CD4-positive, alpha-beta memory T cell (primary cell): ENCODE measurements around the gene TMEM219. TPM values are rescaled to one million over a fixed set of nuclear protein-coding genes. Genes with fewer than 3 reads are reported as not detected.
"Not testable (repeated sequence)": the region's sequence is repeated elsewhere in the genome, so short reads cannot be mapped to it uniquely, and the experiment has no call there.

Experiments used
- CTCF ChIA-PET: fragments of 350-600 bp; sonication (Branson Sonifier 250); formaldehyde crosslinking; loops from one replicate; lab custom pipeline; 2021; ENCODE audit warnings: inconsistent platforms; ENCODE audit not compliant: partially characterized antibody; lab: Charles Lee
- POLR2A ChIA-PET: fragments of 350-600 bp; sonication (Branson Sonifier 250); formaldehyde crosslinking; loops from one replicate; lab custom pipeline; 2021; ENCODE audit not compliant: partially characterized antibody; lab: Charles Lee
- DNase-seq, 5 donors: peaks; one replicate each; pipeline versions ENCODE4 v3.0.0 to v3.0.0-alpha.2; 2020 to 2022; ENCODE audit warnings: mixed read lengths in 1 of 5
- H3K27ac ChIP-seq: one replicate; pipeline ENCODE4 v1.7.0; 2013; ENCODE audit warnings: low read depth, low read length
- H3K27me3 ChIP-seq: 2 replicates; pipeline ENCODE4 v1.7.0; 2013; ENCODE audit warnings: mild to moderate bottlenecking, low read length, moderate library complexity; ENCODE audit not compliant: insufficient read depth
- H3K36me3 ChIP-seq: 2 replicates; pipeline ENCODE4 v1.7.0; 2013; ENCODE audit warnings: mild to moderate bottlenecking, low read length, moderate library complexity; ENCODE audit not compliant: insufficient read depth
- H3K4me1 ChIP-seq: 2 replicates; pipeline ENCODE4 v1.7.0; 2013; ENCODE audit warnings: mild to moderate bottlenecking, low read length, moderate library complexity; ENCODE audit not compliant: insufficient read depth
- H3K4me3 ChIP-seq, 2 donors: one replicate each; pipeline ENCODE4 v1.7.0; 2013; ENCODE audit warnings: low read length in 2 of 2, mild to moderate bottlenecking in 1 of 2
- H3K9me3 ChIP-seq, 2 donors: one replicate each; pipeline ENCODE4 v1.7.0; 2013; ENCODE audit warnings: low read length in 2 of 2, control low read depth in 1 of 2; ENCODE audit not compliant: control insufficient read depth in 1 of 2
- H3K27ac Mint-ChIP-seq, 7 donors: one replicate each; pipeline ENCODE4 v1.8.0; 2020 to 2021; ENCODE audit warnings: mixed read lengths in 7 of 7, mild to moderate bottlenecking in 6 of 7, inconsistent platforms in 3 of 7, moderate library complexity in 3 of 7
- H3K27me3 Mint-ChIP-seq, 2 donors: one replicate each; pipeline ENCODE4 v1.8.0; 2020 to 2021; ENCODE audit warnings: mixed read lengths in 2 of 2
- H3K36me3 Mint-ChIP-seq, 2 donors: one replicate each; pipeline ENCODE4 v1.8.0; 2020 to 2021; ENCODE audit warnings: mixed read lengths in 2 of 2, inconsistent platforms in 1 of 2, mild to moderate bottlenecking in 1 of 2
- H3K4me1 Mint-ChIP-seq, 4 donors: one replicate each; pipeline ENCODE4 v1.8.0; 2020 to 2021; ENCODE audit warnings: mixed read lengths in 4 of 4, mild to moderate bottlenecking in 1 of 4
- H3K4me3 Mint-ChIP-seq, 8 donors: one replicate each; pipeline ENCODE4 v1.8.0; 2020 to 2021; ENCODE audit warnings: mixed read lengths in 8 of 8, mild to moderate bottlenecking in 7 of 8, moderate library complexity in 6 of 8, inconsistent platforms in 3 of 8
- H3K9me3 Mint-ChIP-seq, 8 donors: one replicate each; pipeline ENCODE4 v1.8.0; 2020 to 2021; ENCODE audit warnings: mixed read lengths in 8 of 8, mild to moderate bottlenecking in 5 of 8, inconsistent platforms in 3 of 8, moderate library complexity in 1 of 8
- intact Hi-C: fragments of 100-400 bp; cut with micrococcal nuclease; formaldehyde crosslinking; loops from one replicate; pipeline ENCODE4 v1.15.1; 2023
- polyA plus RNA-seq, 2 donors: library from polyadenylated mRNA; unstranded; fragments of 300-500 nt; fragmentation: Illumina TruSeq; gene quantifications; one replicate each; pipeline ENCODE4 v1.2.3, GENCODE V29; 2021
- total RNA-seq, 2 experiments: library from RNA; stranded (reverse); gene quantifications; one replicate each; pipeline ENCODE4 v1.2.3, GENCODE V29; 2021

TMEM219 gene
- total and polyA plus RNA-seq, 4 experiments from 2014 or later, result 80.8 to 250 (median 156) TPM

DNA sequence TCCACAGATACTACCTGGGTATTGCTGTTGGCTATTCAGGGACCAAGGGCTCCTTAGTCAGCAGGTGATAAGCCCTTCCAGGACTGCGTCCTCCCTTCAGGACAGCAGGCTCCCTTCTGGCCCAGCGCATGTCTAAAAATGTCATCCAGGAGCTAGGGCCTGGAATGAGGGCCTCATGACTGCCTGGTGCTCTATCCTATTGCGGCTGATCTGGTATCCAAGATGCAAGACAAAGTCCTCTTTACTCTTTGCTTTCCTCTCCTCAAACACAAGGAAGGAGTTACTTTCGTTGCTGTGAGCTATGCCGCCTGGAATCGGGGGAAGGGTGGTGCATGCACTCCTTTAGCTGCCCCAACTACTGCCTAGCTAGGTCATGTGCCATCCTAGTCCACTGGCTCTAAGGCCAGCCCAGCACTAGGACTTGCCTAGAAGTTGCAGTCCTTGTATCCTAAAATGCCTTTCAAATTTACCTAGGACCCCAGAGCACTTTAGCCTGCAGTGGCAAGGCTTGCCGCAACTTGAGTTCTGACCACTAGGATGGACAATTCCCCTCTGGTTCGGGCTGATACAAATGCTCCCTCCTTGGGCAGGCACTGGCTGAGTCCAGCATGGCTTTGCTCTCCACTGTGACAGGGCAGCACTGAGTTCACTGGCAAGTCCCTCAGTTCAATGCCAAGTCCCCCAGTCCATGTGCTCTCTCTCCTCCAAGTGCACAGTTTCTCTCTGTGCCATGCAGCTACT, 10.1 kb upstream of the TMEM219 start:
- no peak overlapping the region for H3K27ac ChIP-seq
- no peaks in the 10 kb centered on the region for H3K4me1 Mint-ChIP-seq
- peaks cover 1 to 2% of the 10 kb centered on the region in 2 donors for H3K27me3 Mint-ChIP-seq
- H3K36me3 Mint-ChIP-seq, result no peaks in the 10 kb centered on the region
- H3K36me3 ChIP-seq, result no peaks in the 10 kb centered on the region
- H3K9me3 Mint-ChIP-seq, result peaks cover 0 to 7% (median 2%) of the 10 kb centered on the region in 8 donors
- DNase-seq, result no peak
- no peaks in the 10 kb centered on the region for H3K4me1 ChIP-seq
- no peak overlapping the region for H3K4me3 ChIP-seq
- no peak overlapping the region for H3K27ac Mint-ChIP-seq
- ChIA-PET POLR2A (no interaction called here), CTCF (no interaction called here)
- H3K9me3 ChIP-seq, result no peaks in the 10 kb centered on the region
- H3K27me3 ChIP-seq, result no peaks in the 10 kb centered on the region
- H3K4me3 Mint-ChIP-seq, result no peak overlapping the region
- intact Hi-C loops, result no loop called here

DNA sequence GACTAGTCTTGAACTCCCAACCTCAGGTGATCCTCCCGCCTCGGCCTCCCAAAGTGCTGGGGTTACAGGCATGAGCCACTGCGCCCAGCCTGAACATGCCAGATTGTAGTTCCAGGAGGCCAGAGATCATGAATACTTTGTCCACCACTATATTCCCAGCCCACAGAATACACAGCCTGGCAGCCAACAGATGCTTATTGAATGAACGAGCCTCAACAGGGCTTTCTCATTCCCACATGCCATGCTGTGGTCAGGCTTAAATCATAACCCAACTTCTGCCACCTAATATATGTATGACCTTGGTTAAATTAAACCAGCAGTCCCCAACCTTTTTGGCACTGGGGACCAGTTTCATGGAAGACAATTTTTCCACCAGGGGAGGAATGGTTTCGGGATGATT, 3.1 kb upstream of the TMEM219 start:
- Mint-ChIP-seq H3K27ac (no peak overlapping the region), H3K4me3 (peak overlapping the region in 1 of 8 donors; percentile 39), H3K9me3 (no peaks in the 10 kb centered on the region), H3K4me1 (peaks cover 9 to 25% (median 18%) of the 10 kb centered on the region in 4 donors), H3K27me3 (peaks cover 0 to 2% of the 10 kb centered on the region in 2 donors), H3K36me3 (peaks cover 0 to 6% of the 10 kb centered on the region in 2 donors)
- H3K4me1 ChIP-seq, result peaks cover 19% of the 10 kb centered on the region
- no peak overlapping the region for H3K27ac ChIP-seq
- CTCF ChIA-PET, result interaction anchor here (0.6 kb wide), 1 partner anchor 92 kb away, joined by 4 read pairs; no protein-coding TSS in a partner anchor
- H3K27me3 ChIP-seq, result no peaks in the 10 kb centered on the region
- no peak overlapping the region for H3K4me3 ChIP-seq
- DNase-seq, result no peak
- intact Hi-C loops, result no loop called here
- POLR2A ChIA-PET, result interaction anchor here (1.4 to 4.8 kb wide), 2 partner anchors 16 to 33 kb away, joined by 5 to 113 read pairs; partner anchors contain the start of genes KCTD13 and TAOK2
- H3K9me3 ChIP-seq, result no peaks in the 10 kb centered on the region
- H3K36me3 ChIP-seq, result no peaks in the 10 kb centered on the region

DNA sequence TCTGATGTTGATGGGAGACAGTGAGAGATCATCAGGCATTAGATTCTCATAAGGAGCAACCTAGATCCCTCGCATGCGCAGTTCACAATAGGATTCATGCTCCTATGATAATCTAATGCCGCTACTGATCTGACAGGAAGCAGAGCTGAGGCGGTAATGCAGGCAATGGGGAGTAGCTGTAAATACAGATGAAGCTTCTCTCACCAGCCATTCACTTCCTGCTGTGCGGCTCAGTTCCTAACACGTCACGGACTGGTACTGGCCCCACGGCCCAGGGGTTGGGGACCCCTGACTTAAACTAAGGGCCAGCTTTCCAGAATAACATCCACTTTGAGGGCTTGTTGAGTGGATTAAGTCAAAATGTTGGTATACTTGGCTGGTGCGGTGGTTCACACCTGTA, 2.6 kb upstream of the TMEM219 start:
- Histone ChIP-seq H3K9me3 (no peaks in the 10 kb centered on the region), H3K27ac (no peak overlapping the region), H3K4me1 (peaks cover 19% of the 10 kb centered on the region), H3K4me3 (no peak overlapping the region), H3K27me3 (no peaks in the 10 kb centered on the region), H3K36me3 (no peaks in the 10 kb centered on the region)
- peaks cover 9 to 25% (median 18%) of the 10 kb centered on the region in 4 donors for H3K4me1 Mint-ChIP-seq
- peak overlapping the region in 5 of 8 donors; percentile 21 to 69 (median 54) for H3K4me3 Mint-ChIP-seq
- H3K36me3 Mint-ChIP-seq, result peaks cover 0 to 6% of the 10 kb centered on the region in 2 donors
- peak overlapping the region in 5 of 7 donors; percentile 59 to 88 (median 82) for H3K27ac Mint-ChIP-seq
- POLR2A ChIA-PET, result interaction anchor here (0.7 to 4.8 kb wide), 3 partner anchors 16 to 116 kb away, joined by 3 to 113 read pairs (median 5); partner anchors contain the start of genes KCTD13 and TAOK2
- intact Hi-C loops, result no loop called here
- CTCF ChIA-PET, result no interaction called here
- no peaks in the 10 kb centered on the region for H3K27me3 Mint-ChIP-seq
- peak in 2 of 5 donors; percentile 18 to 25 for DNase-seq
- H3K9me3 Mint-ChIP-seq, result no peaks in the 10 kb centered on the region

DNA sequence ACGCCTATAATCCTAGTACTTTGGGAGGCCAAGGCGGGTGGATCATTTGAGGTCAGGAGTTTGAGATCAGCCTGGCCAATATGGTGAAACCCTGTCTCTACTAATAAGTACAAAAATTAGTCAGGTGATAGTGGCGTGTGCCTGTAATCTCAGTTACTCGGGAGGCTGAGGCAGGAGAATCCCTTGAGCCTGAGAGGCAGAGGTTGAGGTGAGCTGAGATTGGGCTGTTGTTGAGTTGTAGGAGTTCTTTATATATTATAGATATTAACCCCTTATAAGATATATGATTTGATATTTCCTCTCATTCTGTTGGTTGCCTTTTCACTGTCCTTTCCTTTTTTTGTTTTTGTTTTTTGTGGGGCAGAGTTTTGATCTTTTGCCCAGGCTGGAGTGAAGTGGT, 2.1 kb upstream of the TMEM219 start:
- Mint-ChIP-seq H3K27ac (peak overlapping the region in 5 of 7 donors; percentile 38 to 88 (median 79)), H3K4me1 (peaks cover 9 to 27% (median 19%) of the 10 kb centered on the region in 4 donors), H3K4me3 (peak overlapping the region in 3 of 8 donors; percentile 11 to 35 (median 32))
- CTCF ChIA-PET, H3K9me3 ChIP-seq, H3K36me3 Mint-ChIP-seq, DNase-seq, H3K4me3 ChIP-seq, H3K9me3 Mint-ChIP-seq, H3K36me3 ChIP-seq, H3K27me3 ChIP-seq, H3K27me3 Mint-ChIP-seq, H3K27ac ChIP-seq: not testable (repeated sequence)
- POLR2A ChIA-PET, result interaction anchor here (0.7 to 4.8 kb wide), 3 partner anchors 15 to 116 kb away, joined by 3 to 113 read pairs (median 5); partner anchors contain the start of genes KCTD13 and TAOK2
- intact Hi-C loops, result loop anchor here (5.0 kb wide), 1 partner anchor 153 kb away; the partner anchor contains the start of gene MAZ
- H3K4me1 ChIP-seq, result peaks cover 19% of the 10 kb centered on the region

DNA sequence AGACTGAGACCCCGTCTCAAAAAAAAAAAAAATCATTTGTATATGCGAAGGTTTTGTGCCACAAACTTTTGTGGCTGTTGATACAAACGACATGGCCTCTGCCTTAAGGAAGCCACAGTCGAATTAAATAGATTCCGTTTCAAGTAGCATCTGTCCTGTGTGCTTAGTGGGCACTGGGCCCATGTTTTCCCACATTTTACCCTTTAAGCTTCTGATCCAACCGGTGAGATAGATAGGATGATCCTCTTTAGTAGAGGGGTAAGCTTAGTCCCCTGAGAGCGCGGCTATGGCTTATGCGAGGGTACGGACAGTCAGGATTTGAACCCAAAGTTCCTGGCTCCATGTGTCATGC, 776 bp upstream of the TMEM219 start:
- H3K27ac ChIP-seq, result peak overlapping the region; percentile 87
- peak overlapping the region; percentile 90 to 96 (median 92) for H3K27ac Mint-ChIP-seq
- H3K4me1 ChIP-seq, result peaks cover 19% of the 10 kb centered on the region
- intact Hi-C loops, result loop anchor here (1.0 to 5.0 kb wide), 2 partner anchors 35 to 154 kb away; partner anchors contain the start of genes INO80E and MAZ
- no peaks in the 10 kb centered on the region for H3K27me3 Mint-ChIP-seq
- H3K9me3 ChIP-seq, result no peaks in the 10 kb centered on the region
- H3K4me3 ChIP-seq, result peak overlapping the region; percentile 75 to 89
- no peaks in the 10 kb centered on the region for H3K36me3 ChIP-seq
- peaks cover 2 to 9% of the 10 kb centered on the region in 2 donors for H3K36me3 Mint-ChIP-seq
- H3K4me1 Mint-ChIP-seq, result peaks cover 10 to 30% (median 20%) of the 10 kb centered on the region in 4 donors
- ChIA-PET POLR2A (interaction anchor here (0.8 to 4.8 kb wide), 20 partner anchors 10 to 689 kb away, joined by 3 to 113 read pairs (median 5); partner anchors contain the start of genes ALDOA, CDIPT, HIRIP3 and INO80E), CTCF (interaction anchor here (0.8 to 3.0 kb wide), 8 partner anchors 12 to 262 kb away, joined by 3 to 29 read pairs (median 4); partner anchors contain the start of genes KCTD13, PAGR1, TAOK2 and TLCD3B)
- H3K4me3 Mint-ChIP-seq, result peak overlapping the region; percentile 86 to 92 (median 89)
- no peaks in the 10 kb centered on the region for H3K9me3 Mint-ChIP-seq
- DNase-seq, result no peak
- no peaks in the 10 kb centered on the region for H3K27me3 ChIP-seq

DNA sequence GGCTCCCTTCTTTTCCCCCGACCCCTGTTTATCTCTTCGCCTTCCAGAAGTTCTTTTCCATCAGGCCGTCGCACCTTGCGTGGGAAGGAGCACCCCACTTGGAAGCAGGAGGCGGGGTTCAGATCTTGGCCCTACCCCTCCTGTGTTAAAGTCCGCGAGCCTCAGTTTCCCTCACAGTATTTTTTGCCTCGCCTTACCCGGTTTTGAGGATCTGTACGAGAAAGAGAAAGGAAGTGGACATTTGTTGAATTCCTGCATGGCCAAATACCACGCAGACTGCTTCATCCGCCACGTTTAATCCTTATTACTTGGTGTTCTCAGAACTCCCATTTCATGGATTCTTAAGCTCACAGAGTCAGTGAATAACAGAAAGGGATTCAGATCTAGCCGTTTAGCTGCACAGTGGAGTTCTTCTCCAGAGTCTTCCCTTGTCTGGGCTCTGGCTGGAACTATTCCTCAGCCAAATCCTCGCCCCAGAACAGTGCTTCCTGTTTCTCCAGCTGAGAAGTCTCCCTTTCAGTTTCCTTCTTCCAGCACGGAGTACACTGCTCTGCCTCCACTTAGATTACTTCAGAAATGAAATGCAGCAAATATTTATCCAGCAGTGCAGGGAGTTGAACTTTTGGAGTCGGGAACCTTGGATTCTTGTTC, 590 bp downstream of the TMEM219 start:
- intact Hi-C loops, result loop anchor here (1.0 to 5.0 kb wide), 3 partner anchors 11 to 155 kb away; partner anchors contain the start of genes KCTD13, MAZ and TAOK2
- Mint-ChIP-seq H3K27ac (peak overlapping the region; percentile 92 to 99 (median 96)), H3K9me3 (no peaks in the 10 kb centered on the region), H3K4me1 (peaks cover 11 to 30% (median 20%) of the 10 kb centered on the region in 4 donors), H3K27me3 (no peaks in the 10 kb centered on the region), H3K36me3 (peaks cover 3 to 9% of the 10 kb centered on the region in 2 donors), H3K4me3 (peak overlapping the region; percentile 88 to 95 (median 92))
- Histone ChIP-seq H3K4me1 (peaks cover 19% of the 10 kb centered on the region), H3K27me3 (no peaks in the 10 kb centered on the region), H3K36me3 (no peaks in the 10 kb centered on the region), H3K9me3 (no peaks in the 10 kb centered on the region), H3K4me3 (peak overlapping the region; percentile 40 to 75), H3K27ac (peak overlapping the region; percentile 87)
- DNase-seq, result no peak
- CTCF ChIA-PET, result interaction anchor here (0.7 to 3.0 kb wide), 5 partner anchors 11 to 147 kb away, joined by 3 to 29 read pairs (median 5); partner anchors contain the start of genes KCTD13, PAGR1, TAOK2 and TLCD3B
- POLR2A ChIA-PET, result interaction anchor here (0.5 to 4.8 kb wide), 14 partner anchors 12 to 262 kb away, joined by 3 to 113 read pairs (median 6); partner anchors contain the start of genes ALDOA, HIRIP3, INO80E and KCTD13
